ENCODE measurements around the gene DIO3.

DIO3 gene

GRCh38 chr14:101600336-101600890 lies 39.1 kb downstream of the DIO3 start:
- no peak for DNase-seq

GRCh38 chr14:101600891-101601605 lies 39.8 kb downstream of the DIO3 start:
- DNase-seq, result no peak

GRCh38 chr14:101601606-101602465 lies 40.5 kb downstream of the DIO3 start:
- no peak for DNase-seq

GRCh38 chr14:101602466-101602840 lies 41.2 kb downstream of the DIO3 start:
- no peak for DNase-seq

- DNase-seq, result no peak
Observed at GRCh38 chr14:101603096-101603495, 41.8 kb downstream of the DIO3 start.

- DNase-seq, result no peak
Observed at GRCh38 chr14:101604228-101604934, 43.1 kb downstream of the DIO3 start.

- DNase-seq, result no peak
Observed at GRCh38 chr14:101604935-101605780, 43.9 kb downstream of the DIO3 start.

GRCh38 chr14:101605836-101606235 lies 44.5 kb downstream of the DIO3 start:
- DNase-seq, result no peak
